ENCODE measurements around the gene SLC1A2.

SLC1A2 gene

GRCh38 chr11:35376118-35376510 lies 43.2 kb downstream of the SLC1A2 start:
- no peak for DNase-seq (ENCODE audit: low read depth)

GRCh38 chr11:35375332-35376117 lies 43.8 kb downstream of the SLC1A2 start:
- no peak for DNase-seq (ENCODE audit: low read depth)

GRCh38 chr11:35373284-35373933 lies 45.9 kb downstream of the SLC1A2 start:
- DNase-seq (ENCODE audit: low read depth): no peak

- no peak for DNase-seq (ENCODE audit: low read depth)
Measured at GRCh38 chr11:35372565-35373283, 46.6 kb downstream of the SLC1A2 start.

- no peak for DNase-seq (ENCODE audit: low read depth)
Measured at GRCh38 chr11:35367491-35367890, 51.9 kb downstream of the SLC1A2 start.

- DNase-seq (ENCODE audit: low read depth): no peak
Measured at GRCh38 chr11:35366798-35367197, 52.6 kb downstream of the SLC1A2 start.

GRCh38 chr11:35365961-35366360 lies 53.4 kb downstream of the SLC1A2 start:
- DNase-seq (ENCODE audit: low read depth): no peak

- no peak for DNase-seq (ENCODE audit: low read depth)
Measured at GRCh38 chr11:35365395-35365794, 54.0 kb downstream of the SLC1A2 start.

GRCh38 chr11:35363854-35364780 lies 55.2 kb downstream of the SLC1A2 start:
- DNase-seq (ENCODE audit: low read depth): no peak

GRCh38 chr11:35363246-35363801 lies 56.0 kb downstream of the SLC1A2 start:
- DNase-seq (ENCODE audit: low read depth): no peak

- DNase-seq (ENCODE audit: low read depth): no peak
Measured at GRCh38 chr11:35362521-35362980, 56.8 kb downstream of the SLC1A2 start.

GRCh38 chr11:35360055-35360530 lies 59.3 kb downstream of the SLC1A2 start:
- no peak for DNase-seq (ENCODE audit: low read depth)

- no peak for DNase-seq (ENCODE audit: low read depth)
Measured at GRCh38 chr11:35359321-35360054, 59.9 kb downstream of the SLC1A2 start.

- DNase-seq (ENCODE audit: low read depth): no peak
Measured at GRCh38 chr11:35358391-35358790, 61.0 kb downstream of the SLC1A2 start.

- no peak for DNase-seq (ENCODE audit: low read depth)
Measured at GRCh38 chr11:35357923-35358322, 61.4 kb downstream of the SLC1A2 start.

GRCh38 chr11:35355102-35355749 lies 64.1 kb downstream of the SLC1A2 start:
- no peak for DNase-seq (ENCODE audit: low read depth)

- no peak for DNase-seq (ENCODE audit: low read depth)
Measured at GRCh38 chr11:35354644-35355043, 64.7 kb downstream of the SLC1A2 start.

GRCh38 chr11:35352077-35352888 lies 67.1 kb downstream of the SLC1A2 start:
- no peak for DNase-seq (ENCODE audit: low read depth)

- no peak for DNase-seq (ENCODE audit: low read depth)
Measured at GRCh38 chr11:35349897-35350296, 69.5 kb downstream of the SLC1A2 start.

Measured in stimulated activated CD8-positive, alpha-beta memory T cell treated with anti-CD3 and anti-CD28 coated beads, Interleukin-4, amount 100 ng/mL, for 24 hours (primary cell).